OCI-M2 (cell line): ENCODE results near the gene SYT12.

ENCODE experiments used
- DNase-seq: peaks from one replicate; lab custom pipeline; 2025; ENCODE audit not compliant: unreplicated experiment; lab: John Stamatoyannopoulos, UW

SYT12 gene

GRCh38 chr11:67098799-67099429 is 76.0 kb downstream of the SYT12 start:
- DNase-seq, result no peak

- DNase-seq, result no peak
Observed at GRCh38 chr11:67099831-67100324, 76.9 kb downstream of the SYT12 start.
